Testis (tissue), 3 donors: ENCODE measurements around the gene NEURL1. TPM values are rescaled to one million over a fixed set of nuclear protein-coding genes. Genes with fewer than 3 reads are reported as not detected.

Experiments used
- DNase-seq: peaks from one replicate; pipeline ENCODE4 v3.0.0-alpha.2; 2019
- H3K27ac ChIP-seq, 2 donors: fragments of 200-600 bp; sonication (generic); one replicate each; pipeline ENCODE4 v1.5.1; 2019
- H3K27me3 ChIP-seq: fragments of 200-600 bp; sonication (generic); one replicate; pipeline ENCODE4 v1.5.1; 2019
- H3K36me3 ChIP-seq: fragments of 200-600 bp; sonication (generic); one replicate; pipeline ENCODE4 v1.5.1; 2017; ENCODE audit warnings: low read depth; ENCODE audit errors: missing control alignments
- H3K4me1 ChIP-seq: fragments of 200-600 bp; sonication (generic); one replicate; pipeline ENCODE4 v1.5.1; 2019
- H3K4me3 ChIP-seq, 2 donors: fragments of 200-600 bp; sonication (generic); one replicate each; pipeline ENCODE4 v1.5.1; 2017 to 2019
- H3K9me3 ChIP-seq: fragments of 200-600 bp; sonication (generic); one replicate; pipeline ENCODE4 v1.5.1; 2017
- POLR2A ChIP-seq: fragments of 450-650 bp; IDR thresholded peaks from one replicate; pipeline ENCODE4 v1.6.1; 2017; ENCODE audit warnings: antibody characterized with exemption, mild to moderate bottlenecking, moderate library complexity
- WGBS, 2 donors: methylation state at CpG; one replicate each; pipeline ENCODE4 v1.1.5; 2018; 5-methylcytosine and 5-hydroxymethylcytosine counted together
- intact Hi-C: fragments of 100-400 bp; cut with DNase I; formaldehyde crosslinking; loops from one replicate; pipeline ENCODE4 v1.15.1; 2023; ENCODE audit warnings: low total_unique reads
- polyA plus RNA-seq: library from polyadenylated mRNA; stranded (reverse); fragments of 350-450 nt; fragmentation: Illumina TruSeq; extraction: RNeasy Lipid Tissue Mini Kit (QIAGEN cat#74804); gene quantifications from one replicate; pipeline ENCODE4 v1.2.3, GENCODE V29; 2014; ENCODE audit warnings: low read depth, low replicate concordance; ENCODE audit not compliant: insufficient read depth
- total RNA-seq, 2 donors: library from RNA; depleted of rRNA; stranded (reverse); fragments of >200 nt; gene quantifications; one replicate each; pipeline ENCODE4 v1.2.3, GENCODE V29; 2016
- TF ChIP-seq, protein P1 (sequence below), 3 experiments: fragments of 450-650 bp in 2 of 3; fragments of 200-600 bp in 1 of 3; sonication (generic) in 1 of 3; IDR thresholded peaks; one replicate each; pipeline ENCODE4 v1.5.1; 2016 to 2019; ENCODE audit warnings: antibody characterized with exemption in 3 of 3, mild to moderate bottlenecking in 2 of 3, moderate library complexity in 1 of 3

The NEURL1 gene
- total and polyA plus RNA-seq, 3 donors from 2014 or later: 17.8 to 21.9 (median 19.8) TPM

DNA sequence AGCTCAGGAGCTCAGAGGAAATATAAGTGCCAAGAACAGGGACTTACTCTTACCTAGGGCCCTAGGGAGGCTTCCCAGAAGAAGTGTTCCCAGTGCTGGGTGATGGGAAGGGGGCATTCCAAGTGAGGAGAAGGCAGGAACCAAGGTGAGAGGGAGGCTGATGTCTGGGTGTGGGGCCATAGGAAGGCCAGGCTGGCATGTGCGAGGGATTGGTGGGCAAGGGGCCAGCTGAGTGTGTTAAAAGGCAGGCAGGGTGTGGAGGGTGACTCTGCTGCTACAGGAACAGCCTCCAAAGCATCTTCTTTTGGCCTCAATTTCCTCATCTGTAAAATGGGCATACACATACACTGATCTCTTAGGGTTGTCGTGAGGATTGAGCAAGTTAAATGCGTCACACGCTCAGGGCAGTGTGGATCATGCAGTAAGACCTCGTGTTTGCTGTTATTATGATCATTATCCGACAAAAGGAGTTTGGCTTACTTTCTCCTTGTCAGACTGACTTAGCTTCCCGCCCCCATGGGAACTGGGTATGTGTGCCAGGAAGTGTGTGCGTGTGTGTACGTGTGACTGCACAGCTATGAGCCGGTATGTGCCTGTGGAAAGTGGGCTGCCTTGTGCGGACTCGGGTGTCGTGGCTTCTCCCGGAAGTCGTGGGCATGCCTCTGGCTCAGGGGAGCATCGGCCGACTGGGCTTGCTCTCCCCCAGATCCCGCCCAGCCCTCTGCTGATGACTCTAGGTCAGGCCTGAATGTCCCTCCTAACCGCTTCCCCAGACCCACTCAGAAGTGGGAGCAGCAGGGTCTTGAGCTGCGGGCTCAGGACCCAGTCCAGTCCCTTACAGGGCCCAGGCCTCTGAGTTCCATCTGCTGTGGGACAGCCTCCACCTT is 59.6 kb downstream of the NEURL1 start:
- H3K4me1 ChIP-seq: peaks cover 8% of the 10 kb centered on the region
- no peak overlapping the region for H3K4me3 ChIP-seq
- intact Hi-C loops: no loop called here
- no peak overlapping the region for H3K27ac ChIP-seq
- no peaks in the 10 kb centered on the region for H3K9me3 ChIP-seq
- WGBS, 2 donors: 90 to 95% methylated on average over 19 to 20 of the region's 20 CpGs
- H3K27me3 ChIP-seq: no peaks in the 10 kb centered on the region
- no peak for TF ChIP-seq POLR2A
- TF ChIP-seq, protein P1, sequence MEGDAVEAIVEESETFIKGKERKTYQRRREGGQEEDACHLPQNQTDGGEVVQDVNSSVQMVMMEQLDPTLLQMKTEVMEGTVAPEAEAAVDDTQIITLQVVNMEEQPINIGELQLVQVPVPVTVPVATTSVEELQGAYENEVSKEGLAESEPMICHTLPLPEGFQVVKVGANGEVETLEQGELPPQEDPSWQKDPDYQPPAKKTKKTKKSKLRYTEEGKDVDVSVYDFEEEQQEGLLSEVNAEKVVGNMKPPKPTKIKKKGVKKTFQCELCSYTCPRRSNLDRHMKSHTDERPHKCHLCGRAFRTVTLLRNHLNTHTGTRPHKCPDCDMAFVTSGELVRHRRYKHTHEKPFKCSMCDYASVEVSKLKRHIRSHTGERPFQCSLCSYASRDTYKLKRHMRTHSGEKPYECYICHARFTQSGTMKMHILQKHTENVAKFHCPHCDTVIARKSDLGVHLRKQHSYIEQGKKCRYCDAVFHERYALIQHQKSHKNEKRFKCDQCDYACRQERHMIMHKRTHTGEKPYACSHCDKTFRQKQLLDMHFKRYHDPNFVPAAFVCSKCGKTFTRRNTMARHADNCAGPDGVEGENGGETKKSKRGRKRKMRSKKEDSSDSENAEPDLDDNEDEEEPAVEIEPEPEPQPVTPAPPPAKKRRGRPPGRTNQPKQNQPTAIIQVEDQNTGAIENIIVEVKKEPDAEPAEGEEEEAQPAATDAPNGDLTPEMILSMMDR (IDR thresholded peaks at IDR 0.05): no peak
- no peak for DNase-seq
- no peaks in the 10 kb centered on the region for H3K36me3 ChIP-seq

DNA sequence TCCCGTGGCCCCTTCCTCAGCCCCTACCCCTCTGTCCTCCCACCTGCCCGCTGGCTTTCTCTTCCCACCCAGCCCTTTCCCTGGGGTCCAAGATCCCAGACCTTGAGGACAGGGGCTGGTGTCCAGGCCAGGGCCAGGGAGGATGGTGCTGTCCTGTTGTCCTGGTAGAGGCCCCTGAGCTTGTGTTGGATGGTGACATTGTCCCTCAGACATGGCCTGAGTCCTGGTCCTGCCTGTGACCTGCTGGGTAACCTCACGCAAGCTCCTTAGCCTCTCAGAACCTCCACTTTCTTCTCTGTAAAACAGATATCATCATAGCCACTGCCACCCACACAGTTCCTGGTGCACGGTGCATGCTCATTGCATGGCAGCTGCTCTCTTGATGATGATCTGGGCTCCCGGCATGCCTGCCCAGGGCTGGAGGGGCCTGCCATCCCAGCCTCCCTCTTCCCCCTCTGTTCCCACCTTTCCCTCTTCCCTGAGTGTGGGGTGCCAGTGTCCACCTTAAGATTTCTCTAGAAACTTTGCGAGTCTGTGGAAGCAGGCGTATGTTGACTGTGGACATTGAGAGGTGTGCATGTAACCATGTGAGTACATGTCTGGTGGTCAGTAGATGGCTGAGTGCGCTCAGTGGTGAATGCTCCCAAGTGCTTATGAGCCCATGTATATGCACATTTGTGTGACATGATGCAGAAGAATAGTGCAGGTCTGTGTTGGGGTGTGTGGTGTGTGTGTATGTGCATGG is 60.4 kb downstream of the NEURL1 start:
- intact Hi-C loops: no loop called here
- H3K4me3 ChIP-seq: no peak overlapping the region
- H3K27me3 ChIP-seq: no peaks in the 10 kb centered on the region
- no peak for DNase-seq
- TF ChIP-seq, protein P1 (IDR thresholded peaks at IDR 0.05): no peak
- TF ChIP-seq POLR2A: no peak
- 87 to 93% methylated on average over 8 of the region's 8 CpGs for WGBS, 2 donors
- H3K27ac ChIP-seq: no peak overlapping the region
- no peaks in the 10 kb centered on the region for H3K36me3 ChIP-seq
- H3K9me3 ChIP-seq: no peaks in the 10 kb centered on the region
- H3K4me1 ChIP-seq: peaks cover 8% of the 10 kb centered on the region

DNA sequence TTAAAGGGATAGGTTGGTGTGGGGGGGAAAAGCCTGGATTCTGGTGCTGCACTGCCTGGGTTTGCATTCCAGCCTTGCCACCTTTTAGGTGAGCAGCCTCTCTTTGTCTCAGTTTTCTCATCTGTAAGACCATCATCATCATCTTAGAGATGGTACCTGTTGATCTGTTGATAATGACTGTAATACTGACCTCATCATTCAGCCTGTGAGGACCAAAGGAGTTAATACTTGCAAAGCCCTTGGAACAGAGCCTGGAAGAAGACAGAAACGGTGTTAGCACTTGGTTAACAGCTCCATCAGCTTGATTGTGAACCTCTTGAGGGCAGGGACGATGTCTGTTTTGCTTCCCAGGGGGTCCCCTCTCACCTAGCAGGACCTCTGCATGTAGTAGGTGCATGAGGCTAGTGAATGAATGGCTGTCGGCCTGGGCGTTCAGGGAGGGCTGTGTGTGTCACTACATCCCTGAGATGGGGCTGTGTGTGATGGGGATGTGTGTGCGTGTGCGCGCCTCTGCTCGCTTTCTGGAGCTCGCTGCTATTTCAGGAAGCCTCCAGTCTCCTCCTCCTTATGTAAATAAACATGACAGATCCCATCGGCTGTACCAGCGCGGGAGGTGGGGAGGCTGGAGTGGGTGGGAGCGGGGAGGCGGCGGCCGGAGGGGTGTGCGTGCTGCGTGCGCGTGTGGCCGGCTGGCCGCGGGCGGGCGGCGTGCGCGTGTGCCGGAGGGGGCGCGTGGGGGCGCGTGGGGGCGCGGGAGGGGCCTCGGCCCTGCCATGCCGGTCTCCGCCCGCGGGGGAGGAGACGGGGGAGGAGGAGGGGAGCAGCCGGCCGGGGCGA is 61.2 kb downstream of the NEURL1 start:
- peak overlapping the region; percentile 36 to 48 for H3K4me3 ChIP-seq
- DNase-seq: peak; percentile 70
- H3K36me3 ChIP-seq: no peaks in the 10 kb centered on the region
- H3K4me1 ChIP-seq: peaks cover 8% of the 10 kb centered on the region
- WGBS, 2 donors: 1 to 2% methylated on average over 23 to 35 of the region's 44 CpGs
- intact Hi-C loops: no loop called here
- H3K27ac ChIP-seq: no peak overlapping the region
- no peaks in the 10 kb centered on the region for H3K9me3 ChIP-seq
- TF ChIP-seq, protein P1 (IDR thresholded peaks at IDR 0.05): no peak
- TF ChIP-seq POLR2A: no peak
- no peaks in the 10 kb centered on the region for H3K27me3 ChIP-seq

DNA sequence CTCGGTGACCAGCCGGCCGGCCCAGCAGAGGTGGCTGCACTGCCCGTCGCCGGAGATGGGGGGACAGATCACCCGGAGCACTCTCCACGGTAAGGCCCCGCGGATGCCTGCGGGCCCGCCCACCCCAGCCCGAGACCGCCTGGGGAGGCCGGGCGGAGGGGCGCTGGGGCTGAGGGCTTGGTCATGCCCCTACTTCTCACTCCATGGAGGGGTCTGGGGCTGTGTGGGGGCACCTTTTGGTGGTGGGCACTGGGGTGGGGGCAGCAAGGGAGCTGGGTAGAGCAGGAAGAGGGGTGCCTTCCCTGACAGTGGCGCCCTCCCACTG is 61.8 kb downstream of the NEURL1 start:
- Histone ChIP-seq H3K9me3 (no peaks in the 10 kb centered on the region), H3K27ac (no peak overlapping the region), H3K27me3 (no peaks in the 10 kb centered on the region), H3K36me3 (no peaks in the 10 kb centered on the region), H3K4me1 (peaks cover 8% of the 10 kb centered on the region), H3K4me3 (peak overlapping the region; percentile 36 to 48)
- no peak for TF ChIP-seq POLR2A
- TF ChIP-seq, protein P1 (IDR thresholded peaks at IDR 0.05): no peak
- 4 to 8% methylated on average over 4 to 11 of the region's 18 CpGs for WGBS, 2 donors
- intact Hi-C loops: no loop called here
- DNase-seq: no peak
